IMR-90 (cell line): ENCODE measurements around the gene UNC13C. TPM values are rescaled to one million over a fixed set of nuclear protein-coding genes. Genes with fewer than 3 reads are reported as not detected.

ENCODE experiments used
- ATAC-seq: fragments of 200-7000 bp; cut with Tn5 transposase; 2 replicates; pipeline ENCODE4 v1.9.1; 2020; ENCODE audit warnings: low read depth, mild to moderate bottlenecking, moderate library complexity
- BruUV-seq: library from RNA; stranded (reverse); fragments of 400-500 nt; replicated peaks from 2 replicates; lab custom pipeline; 2021; lab: Mats Ljungman, UMichigan
- CTCF ChIA-PET: fragments of 300-600 bp; formaldehyde crosslinking; extraction: SDS; loops from one replicate; lab custom pipeline; 2021; ENCODE audit warnings: antibody characterized with exemption; lab: Yijun Ruan, JAX
- POLR2A ChIA-PET: fragments of 300-600 bp; sonication (Branson Sonifier 250); formaldehyde crosslinking; loops from one replicate; lab custom pipeline; 2022; ENCODE audit warnings: antibody characterized with exemption; ENCODE audit not compliant: unreplicated experiment; lab: Charles Lee
- DNase-seq: peaks from one replicate; pipeline ENCODE4 v3.0.0; 2013
- H2AFZ ChIP-seq: replicated peaks from 2 replicates; pipeline ENCODE3; 2013; ENCODE audit warnings: low read length, mild to moderate bottlenecking; ENCODE audit not compliant: poor library complexity
- H2AK5ac ChIP-seq: 2 replicates; pipeline ENCODE4 v1.6.1; 2013; ENCODE audit warnings: low read depth, low read length, inconsistent platforms
- H2AK9ac ChIP-seq: replicated peaks from 2 replicates; pipeline ENCODE3; 2013; ENCODE audit warnings: mild to moderate bottlenecking, low read depth, low read length, moderate library complexity; ENCODE audit not compliant: poor library complexity
- H2BK120ac ChIP-seq: 2 replicates; pipeline ENCODE4 v1.6.1; 2013; ENCODE audit warnings: low read depth, low read length, inconsistent platforms
- H2BK15ac ChIP-seq: 3 replicates; pipeline ENCODE4 v1.6.1; 2013; ENCODE audit warnings: low read depth, low read length, inconsistent platforms
- H2BK20ac ChIP-seq: 2 replicates; pipeline ENCODE4 v1.6.1; 2013; ENCODE audit warnings: low read depth, mild to moderate bottlenecking, inconsistent platforms, low read length, moderate library complexity
- H2BK5ac ChIP-seq: 2 replicates; pipeline ENCODE4 v1.6.1; 2013; ENCODE audit warnings: mild to moderate bottlenecking, low read depth, low read length, inconsistent platforms; ENCODE audit not compliant: poor library complexity, severe bottlenecking
- H3K14ac ChIP-seq: replicated peaks from 2 replicates; pipeline ENCODE4 v1.6.1; 2013; ENCODE audit warnings: low read depth, low read length, inconsistent platforms
- H3K18ac ChIP-seq: 2 replicates; pipeline ENCODE4 v1.6.1; 2013; ENCODE audit warnings: low read depth, low read length, control low read depth
- H3K23ac ChIP-seq: 2 replicates; pipeline ENCODE4 v1.6.1; 2013; ENCODE audit warnings: low read depth, low read length, inconsistent platforms
- H3K27ac ChIP-seq: 2 replicates; pipeline ENCODE4 v1.5.1; 2013; ENCODE audit warnings: mild to moderate bottlenecking, control low read depth, low read length; ENCODE audit not compliant: insufficient read depth
- H3K27me3 ChIP-seq: 2 replicates; pipeline ENCODE4 v1.6.1; 2013; ENCODE audit warnings: low read length; ENCODE audit not compliant: control insufficient read depth, insufficient read depth
- H3K36me3 ChIP-seq: 2 replicates; pipeline ENCODE4 v1.6.1; 2013; ENCODE audit warnings: low read length, mixed read lengths; ENCODE audit not compliant: control insufficient read depth, insufficient read depth
- H3K4ac ChIP-seq: 2 replicates; pipeline ENCODE4 v1.6.1; 2013; ENCODE audit warnings: low read depth, low read length, inconsistent platforms
- H3K4me1 ChIP-seq: 2 replicates; pipeline ENCODE4 v1.6.1; 2013; ENCODE audit warnings: low read length, mixed read lengths; ENCODE audit not compliant: control insufficient read depth, insufficient read depth
- H3K4me2 ChIP-seq: 2 replicates; pipeline ENCODE4 v1.6.1; 2013; ENCODE audit warnings: low read depth, mild to moderate bottlenecking, control low read depth, low read length, moderate library complexity
- H3K4me3 ChIP-seq: 2 replicates; pipeline ENCODE4 v1.5.1; 2013; ENCODE audit warnings: low read depth, mild to moderate bottlenecking, control low read depth, low read length, moderate library complexity; ENCODE audit not compliant: insufficient read depth
- H3K56ac ChIP-seq: 2 replicates; pipeline ENCODE4 v1.6.1; 2013; ENCODE audit warnings: low read length, inconsistent platforms; ENCODE audit not compliant: insufficient read depth; ENCODE audit errors: extremely low read depth
- H3K79me1 ChIP-seq, 2 experiments: 2 replicates each; pipeline ENCODE4 v1.6.1; 2013; ENCODE audit warnings: low read length in 2 of 2, inconsistent platforms in 1 of 2, low read depth in 1 of 2
- H3K9ac ChIP-seq: 2 replicates; pipeline ENCODE4 v1.6.1; 2013; ENCODE audit warnings: low read depth, low read length, control low read depth
- H3K9me1 ChIP-seq: 2 replicates; pipeline ENCODE4 v1.6.1; 2013; ENCODE audit warnings: low read length, inconsistent platforms; ENCODE audit not compliant: insufficient read depth
- H3K9me3 ChIP-seq: 2 replicates; pipeline ENCODE4 v1.6.1; 2013; ENCODE audit warnings: low read length; ENCODE audit not compliant: control insufficient read depth, insufficient read depth
- H4K20me1 ChIP-seq: 2 replicates; pipeline ENCODE4 v1.6.1; 2013; ENCODE audit warnings: low read length, inconsistent platforms; ENCODE audit not compliant: insufficient read depth
- H4K5ac ChIP-seq: 2 replicates; pipeline ENCODE4 v1.6.1; 2013; ENCODE audit warnings: mild to moderate bottlenecking, low read depth, low read length, control low read depth
- H4K8ac ChIP-seq, 2 experiments: 2 replicates each; pipeline ENCODE4 v1.6.1; 2013; ENCODE audit warnings: low read depth in 2 of 2, low read length in 2 of 2, control low read depth in 1 of 2, inconsistent platforms in 1 of 2
- H4K91ac ChIP-seq: 2 replicates; pipeline ENCODE4 v1.6.1; 2013; ENCODE audit warnings: low read depth, low read length, inconsistent platforms; ENCODE audit not compliant: insufficient read depth
- CEBPB ChIP-seq: IDR thresholded peaks from 2 replicates; pipeline ENCODE4 v1.6.1; 2012; ENCODE audit warnings: low read depth, low read length, improper control_type of control experiment
- MAFK ChIP-seq: IDR thresholded peaks from 2 replicates; pipeline ENCODE4 v1.6.1; 2012; ENCODE audit warnings: low read depth, low read length, improper control_type of control experiment
- RCOR1 ChIP-seq: IDR thresholded peaks from 2 replicates; pipeline ENCODE4 v1.6.1; 2012; ENCODE audit warnings: mild to moderate bottlenecking, low read length, improper control_type of control experiment; ENCODE audit not compliant: insufficient replicate concordance
- RFX5 ChIP-seq: IDR thresholded peaks from 2 replicates; pipeline ENCODE4 v1.8.0; 2012; ENCODE audit warnings: low read depth, mild to moderate bottlenecking, low read length, moderate library complexity
- WGBS, 2 experiments: methylation state at CpG; one replicate each; pipeline versions ENCODE4 v1.1.5 to v1.1.7; 2013; ENCODE audit warnings: missing lambda C conversion rate in 2 of 2; ENCODE audit not compliant: insufficient read length in 1 of 2; ENCODE audit errors: extremely low coverage in 2 of 2; 5-methylcytosine and 5-hydroxymethylcytosine counted together
- dilution Hi-C: fragments of 300-500 bp; cut with HindIII; formaldehyde crosslinking; loops from one replicate; pipeline ENCODE4 v1.14.3; 2018; ENCODE audit warnings: low sequenced_read_pairs; ENCODE audit not compliant: unreplicated experiment
- in situ Hi-C: fragments of 300-500 bp; cut with MboI; formaldehyde crosslinking; loops from 3 replicates; pipeline ENCODE4 v1.14.3; 2019; ENCODE audit warnings: low sequenced_read_pairs, inconsistent platforms, mixed read lengths
- intact Hi-C: fragments of 100-400 bp; cut with micrococcal nuclease; formaldehyde crosslinking; loops from 2 replicates; pipeline ENCODE4 v1.10.0; 2022
- polyA plus RNA-seq, 3 experiments: library from polyadenylated mRNA; depleted of rRNA; stranded (reverse); fragments of >200 nt; gene quantifications; 2 replicates each; pipeline ENCODE4 v1.2.3, GENCODE V29; 2012; ENCODE audit warnings: low replicate concordance in 1 of 3
- total RNA-seq: library from RNA; depleted of rRNA; stranded (reverse); fragments of >200 nt; gene quantifications from 2 replicates; pipeline ENCODE4 v1.2.3, GENCODE V29; 2012

UNC13C gene
- total and polyA plus RNA-seq, 2 of the 4 experiments (the other 2 are of a cell fraction): not detected

DNA sequence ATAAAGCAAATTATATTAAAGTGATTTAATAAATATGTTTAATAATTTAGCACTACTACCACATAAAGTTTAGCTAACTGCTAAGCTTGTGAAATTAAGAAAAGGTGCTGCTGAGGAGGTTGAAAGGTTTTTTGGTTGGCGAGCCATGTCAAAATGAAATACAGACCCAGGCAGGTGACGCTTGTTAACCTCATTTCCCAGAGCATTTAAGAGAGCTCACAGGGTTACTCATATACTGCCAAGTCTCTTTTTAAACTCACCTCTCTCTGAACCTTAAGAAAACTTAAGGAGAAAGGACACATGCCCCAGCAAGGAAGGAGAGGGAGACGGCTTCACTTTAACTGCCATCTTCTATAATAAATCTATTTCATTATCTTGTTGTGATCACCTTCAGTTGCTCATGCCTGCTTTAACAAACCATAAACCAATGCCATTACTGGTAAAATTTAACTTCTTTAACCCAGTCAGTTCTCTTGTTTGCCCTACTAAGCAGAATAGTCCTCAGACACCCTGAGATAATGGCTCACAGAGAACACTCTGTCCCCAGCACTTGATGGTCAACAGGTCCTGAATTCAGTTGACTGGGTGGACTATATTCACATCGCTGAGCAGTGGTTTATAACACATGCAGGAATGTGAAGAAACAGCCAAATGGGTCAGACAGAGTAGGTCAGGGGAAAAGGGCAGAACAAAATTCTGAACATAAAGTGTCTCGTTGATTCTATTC lies 540.1 kb downstream of the UNC13C start:
- no peak overlapping the region for H3K4me3 ChIP-seq

More for the DNA sequence above, 540.1 kb downstream of the UNC13C start:
- no peak overlapping the region for H3K9ac ChIP-seq
- H3K4ac ChIP-seq: no peak overlapping the region
- no peaks in the 10 kb centered on the region for H3K36me3 ChIP-seq
- H2AFZ ChIP-seq: no peak overlapping the region
- H3K4me2 ChIP-seq: no peak overlapping the region
- H4K5ac ChIP-seq: no peak overlapping the region
- no peak overlapping the region for H3K27ac ChIP-seq
- no peaks in the 10 kb centered on the region for H3K79me1 ChIP-seq
- TF ChIP-seq RFX5 (no peak), RCOR1 (no peak), MAFK (no peak), CEBPB (no peak)
- H3K14ac ChIP-seq: no peak overlapping the region
- no peak for DNase-seq
- H4K91ac ChIP-seq: no peak overlapping the region
- no peak overlapping the region for H3K56ac ChIP-seq
- dilution Hi-C loops (no loop called here), intact Hi-C loops (no loop called here), in situ Hi-C loops (no loop called here)
- no peak overlapping the region for H3K18ac ChIP-seq
- no peaks in the 10 kb centered on the region for H3K9me1 ChIP-seq
- H3K23ac ChIP-seq: no peak overlapping the region
- ATAC-seq: no peak
- no peak overlapping the region for H2BK120ac ChIP-seq
- no peak overlapping the region for H2BK20ac ChIP-seq
- ChIA-PET POLR2A (no interaction called here), CTCF (interaction anchor here (0.6 kb wide), 1 partner anchor 44 kb away, joined by 3 read pairs; no protein-coding TSS in a partner anchor)
- WGBS, 2 experiments: no CpG with 5 or more reads among the region's 5 CpGs
- H3K27me3 ChIP-seq: no peaks in the 10 kb centered on the region
- H2BK15ac ChIP-seq: no peak overlapping the region
- no peaks in the 10 kb centered on the region for H4K20me1 ChIP-seq
- H2AK9ac ChIP-seq: no peak overlapping the region
- H2BK5ac ChIP-seq: no peak overlapping the region
- H3K4me1 ChIP-seq: no peaks in the 10 kb centered on the region
- H4K8ac ChIP-seq: no peak overlapping the region
- no peak overlapping the region for H2AK5ac ChIP-seq
- no peaks in the 10 kb centered on the region for H3K9me3 ChIP-seq
- BruUV-seq: no TSS peak
